HG03460 (cell line): ENCODE measurements around the gene PTPRG.

Experiments
- ATAC-seq: cut with Tn5 transposase; IDR thresholded peaks from one replicate; pipeline ENCODE4 v1.9.1; 2021; ENCODE audit not compliant: unreplicated experiment

Gene PTPRG

DNA sequence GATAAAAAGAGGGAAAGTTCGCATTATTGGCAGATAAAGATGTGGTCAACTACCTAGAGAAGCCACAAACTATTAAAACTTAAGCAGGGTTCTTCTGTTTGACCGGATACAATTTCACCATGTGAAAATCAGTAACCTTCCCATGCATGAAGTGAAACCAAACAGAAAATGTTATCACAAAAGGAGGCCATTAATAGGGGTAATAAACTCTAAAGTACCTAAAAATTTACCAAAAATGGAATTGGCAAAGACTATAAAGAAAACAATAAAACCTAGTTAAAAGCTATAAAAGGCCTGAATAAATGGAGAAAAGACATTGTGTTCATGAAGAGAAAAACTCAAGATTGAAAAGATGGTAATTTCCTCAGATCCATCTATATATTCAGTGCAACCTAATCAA is 728.6 kb downstream of the PTPRG start:
- no peak for ATAC-seq

DNA sequence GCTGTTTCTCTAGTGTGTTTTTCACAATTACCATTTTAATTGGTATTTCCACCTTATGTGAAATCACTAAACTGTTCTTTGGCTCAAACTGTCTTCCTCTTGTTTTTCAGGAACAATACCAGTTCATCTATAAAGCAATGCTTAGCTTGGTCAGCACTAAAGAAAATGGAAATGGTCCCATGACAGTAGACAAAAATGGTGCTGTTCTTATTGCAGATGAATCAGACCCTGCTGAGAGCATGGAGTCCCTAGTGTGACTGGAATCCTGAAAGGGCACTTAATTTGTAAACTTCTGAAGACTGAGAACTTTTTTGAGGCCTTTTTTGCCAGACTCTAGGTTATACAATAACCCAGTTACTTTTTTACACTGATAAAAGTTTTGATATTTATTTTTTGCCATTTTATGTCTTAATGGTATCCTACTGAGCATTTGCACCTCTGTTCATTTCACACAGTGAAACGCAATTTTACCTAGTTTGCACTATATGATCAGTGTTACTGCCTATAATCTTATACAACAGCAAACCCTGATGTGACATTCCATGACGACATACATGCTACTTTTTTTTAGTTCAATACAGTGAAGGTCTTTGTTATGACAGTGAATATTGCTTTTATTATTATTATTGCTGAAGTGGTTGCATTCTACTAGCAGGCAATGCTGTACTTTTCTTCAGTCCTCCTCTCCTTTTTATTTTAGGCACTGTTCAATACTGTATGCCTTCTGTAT is 731.8 kb downstream of the PTPRG start:
- ATAC-seq = no peak

- no peak for ATAC-seq
Measured at GRCh38 chr3:62295571-62295970, 734.2 kb downstream of the PTPRG start.

DNA sequence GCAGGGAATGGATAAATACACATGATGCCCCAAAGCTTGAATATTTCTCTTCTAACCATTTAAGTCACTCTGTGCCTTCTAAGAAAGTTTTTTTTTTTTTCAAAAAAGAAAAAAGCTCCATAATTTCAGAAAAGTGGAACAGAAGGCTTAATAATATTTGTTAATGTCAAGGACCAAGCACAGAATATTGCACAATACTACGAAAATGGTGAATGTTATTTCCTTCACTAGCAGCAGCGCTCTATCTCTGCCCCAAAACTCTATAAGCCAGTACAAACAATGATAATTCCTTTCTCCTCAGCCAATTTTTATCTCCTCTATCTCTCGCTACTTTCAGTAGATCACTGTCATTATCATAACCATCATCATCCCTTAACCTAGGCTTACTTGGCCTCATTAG is 739.2 kb downstream of the PTPRG start:
- ATAC-seq = no peak

DNA sequence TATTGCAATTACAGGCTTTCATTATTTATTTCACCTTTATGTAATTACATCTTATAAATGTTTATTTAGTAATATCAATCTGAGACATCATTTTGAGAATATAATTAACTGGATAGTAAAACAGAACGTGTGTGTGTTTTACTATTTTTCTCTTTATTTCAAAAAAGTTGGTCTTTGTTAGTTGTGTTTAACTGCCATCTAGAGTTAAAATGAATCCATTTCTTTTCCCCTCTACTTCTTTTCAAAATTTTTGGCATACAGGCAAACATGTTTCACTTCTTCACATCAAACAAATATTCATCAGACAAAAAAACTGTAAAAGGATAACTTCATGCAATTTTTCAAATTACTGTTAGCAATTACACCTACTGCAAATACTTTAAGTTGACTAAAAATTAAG is 750.8 kb downstream of the PTPRG start:
- ATAC-seq = no peak

DNA sequence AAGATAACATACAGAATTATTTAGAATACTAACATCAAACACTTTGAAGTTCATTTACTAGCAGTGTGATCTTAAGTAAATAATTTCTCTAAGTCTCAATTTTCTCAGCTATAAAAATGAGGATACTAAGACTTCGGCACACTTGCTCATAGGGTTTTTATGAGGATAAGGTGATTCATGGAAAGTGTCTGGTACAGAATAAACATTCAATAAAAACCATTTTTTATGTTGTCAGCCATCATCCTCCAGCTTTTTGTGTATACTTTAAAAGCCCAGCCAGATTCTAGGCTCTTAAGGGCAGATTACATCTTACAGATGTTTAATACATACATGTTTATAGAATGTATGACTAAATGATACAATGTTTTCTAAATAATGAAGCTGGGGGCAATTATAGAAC is 755.2 kb downstream of the PTPRG start:
- no peak for ATAC-seq

DNA sequence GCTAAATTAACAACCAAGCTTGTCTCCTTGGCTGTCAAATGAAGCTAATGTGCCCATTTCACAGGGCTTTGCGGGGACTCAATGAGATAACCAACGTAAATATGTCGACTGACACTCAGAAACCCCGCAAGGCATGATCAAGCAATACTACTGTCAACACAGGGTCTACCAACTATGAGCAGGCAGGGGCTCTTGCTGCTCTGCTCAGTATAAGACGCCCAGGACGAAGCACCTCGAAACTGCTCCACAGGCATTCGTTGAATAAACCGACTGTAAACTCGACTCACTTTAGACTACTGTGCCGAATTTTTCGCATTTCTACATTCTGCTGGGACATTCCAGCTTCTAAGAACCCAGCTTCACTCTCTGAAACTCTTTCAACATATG is 757.0 kb downstream of the PTPRG start:
- ATAC-seq = no peak

GRCh38 chr3:62318752-62319569 is 757.6 kb downstream of the PTPRG start:
- ATAC-seq = peak; percentile 96

DNA sequence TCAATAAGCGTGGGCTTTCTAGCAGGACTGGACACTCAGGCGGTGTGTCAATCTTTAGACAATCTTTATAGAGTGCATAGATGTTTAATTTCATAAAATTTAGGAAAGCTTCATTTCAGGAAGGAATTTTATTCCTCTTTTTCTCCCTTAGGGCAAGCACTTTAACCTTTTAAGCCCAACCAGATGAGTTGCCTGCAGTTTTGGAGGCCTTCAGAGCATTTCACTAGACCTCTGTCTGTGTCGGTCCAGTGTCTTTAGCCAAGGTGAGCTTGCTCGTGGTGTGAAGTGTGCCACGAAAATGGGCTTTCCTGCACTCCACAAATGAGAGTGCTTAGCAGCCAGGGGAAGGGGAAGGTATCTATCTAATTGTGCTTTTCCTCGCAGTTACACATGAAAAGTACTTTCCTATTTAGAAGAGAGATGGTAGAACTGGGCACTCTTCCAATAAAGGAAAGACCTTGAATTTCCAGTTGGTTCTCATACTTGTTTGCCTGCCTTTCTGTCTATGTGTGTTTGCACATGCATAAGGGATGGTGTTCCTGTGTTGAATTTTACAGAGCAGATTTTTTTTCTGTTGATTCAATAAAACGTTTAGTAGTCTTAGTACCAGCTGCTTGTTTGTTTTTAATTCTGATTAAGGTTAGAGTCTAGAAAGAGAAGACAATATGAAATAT is 758.3 kb downstream of the PTPRG start:
- ATAC-seq = no peak

GRCh38 chr3:62323241-62323640 is 761.9 kb downstream of the PTPRG start:
- ATAC-seq = no peak

DNA sequence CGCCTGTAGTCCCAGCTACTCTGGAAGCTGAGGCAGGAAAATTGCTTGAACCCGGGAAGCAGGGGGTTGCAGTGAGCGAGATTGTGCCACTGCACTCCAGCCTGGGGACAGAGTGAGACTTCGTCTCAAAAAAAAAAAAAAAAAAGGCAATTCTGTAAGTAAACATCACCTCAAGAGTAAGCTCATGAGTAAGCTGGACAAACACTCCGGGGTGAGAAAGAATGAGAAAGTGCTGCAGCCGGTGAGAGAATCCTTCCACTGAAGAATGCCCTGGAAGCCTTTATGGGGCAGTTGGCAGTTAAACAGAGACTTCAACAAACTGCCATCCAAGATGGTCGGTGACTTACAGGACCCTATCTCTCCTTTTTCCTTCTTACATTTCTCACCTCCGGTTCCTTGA is 764.5 kb downstream of the PTPRG start:
- no peak for ATAC-seq

- ATAC-seq = no peak
Measured at GRCh38 chr3:62329971-62330370, 768.6 kb downstream of the PTPRG start.

GRCh38 chr3:62332017-62332416 is 770.6 kb downstream of the PTPRG start:
- ATAC-seq = no peak

GRCh38 chr3:62332835-62333244 is 771.5 kb downstream of the PTPRG start:
- no peak for ATAC-seq

GRCh38 chr3:62335196-62335595 is 773.8 kb downstream of the PTPRG start:
- ATAC-seq = no peak

DNA sequence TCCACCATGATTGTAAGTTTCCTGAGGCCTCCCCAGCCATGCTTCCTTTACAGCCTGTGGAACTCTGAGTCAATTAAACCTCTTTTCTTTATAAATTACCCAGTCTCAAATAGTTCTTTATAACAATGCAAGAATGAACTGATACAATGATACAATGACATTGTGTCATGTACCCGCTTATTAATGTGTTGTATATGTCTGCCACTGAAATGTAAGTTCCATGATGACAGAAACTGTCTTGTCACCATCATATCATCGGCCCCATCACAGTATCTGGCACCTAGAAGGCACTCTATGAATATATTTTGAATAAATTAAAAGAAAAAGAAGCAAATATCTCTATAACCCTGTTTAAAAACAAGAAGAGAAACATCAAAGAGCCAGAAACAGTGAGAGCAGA is 782.4 kb downstream of the PTPRG start:
- ATAC-seq = no peak
